Measurements from ENCODE around the gene SCML1. TPM values are rescaled to one million over a fixed set of nuclear protein-coding genes. Genes with fewer than 3 reads are reported as not detected.

SCML1 gene
- total and polyA plus RNA-seq, 2 of the 4 experiments (the other 2 are of a cell fraction) = 4.1 to 12.2 TPM

GRCh38 chrX:17713288-17713687 lies 24.0 kb upstream of the SCML1 start:
- no peak overlapping the region for H3K4ac ChIP-seq (ENCODE audit: low read depth, low read length)
- H3K4me3 ChIP-seq (ENCODE audit: insufficient read depth, low read depth, low read length) = no peak overlapping the region
- H2BK120ac ChIP-seq (ENCODE audit: low read depth, low read length) = no peak overlapping the region
- H3K4me2 ChIP-seq (ENCODE audit: low read depth, low read length) = no peak overlapping the region
- DNase-seq = no peak
- H3K36me3 ChIP-seq (ENCODE audit: control insufficient read depth, insufficient read depth, low read length) = no peaks in the 10 kb centered on the region
- H3K56ac ChIP-seq (ENCODE audit: extremely low read depth, insufficient read depth, low read length) = no peak overlapping the region
- no peak overlapping the region for H4K8ac ChIP-seq (ENCODE audit: low read depth in 2 of 2, low read length in 2 of 2)
- no peak overlapping the region for H2BK5ac ChIP-seq (ENCODE audit: low read depth, low read length, poor library complexity, severe bottlenecking)
- no peaks in the 10 kb centered on the region for H3K79me1 ChIP-seq (ENCODE audit: low read depth in 1 of 2, low read length in 2 of 2)
- H4K20me1 ChIP-seq (ENCODE audit: insufficient read depth, low read length) = no peaks in the 10 kb centered on the region
- H3K23ac ChIP-seq (ENCODE audit: low read depth, low read length) = no peak overlapping the region
- no TSS peak for BruUV-seq (replicated peaks)
- H3K9me3 ChIP-seq (ENCODE audit: control insufficient read depth, insufficient read depth, low read length) = no peaks in the 10 kb centered on the region
- no peak overlapping the region for H2AFZ ChIP-seq (replicated peaks; ENCODE audit: low read length, poor library complexity)
- H2BK15ac ChIP-seq (ENCODE audit: low read depth, low read length) = no peak overlapping the region
- no peak overlapping the region for H3K14ac ChIP-seq (replicated peaks; ENCODE audit: low read depth, low read length)
- POLR2A ChIA-PET (ENCODE audit: unreplicated experiment) = no interaction called here
- dilution Hi-C loops (cut with HindIII; ENCODE audit: low sequenced_read_pairs, unreplicated experiment) = no loop called here
- H3K18ac ChIP-seq (ENCODE audit: low read depth, low read length) = no peak overlapping the region
- H4K91ac ChIP-seq (ENCODE audit: insufficient read depth, low read depth, low read length) = no peak overlapping the region
- no peak overlapping the region for H2AK9ac ChIP-seq (replicated peaks; ENCODE audit: low read depth, low read length, poor library complexity)
- TF ChIP-seq NFE2L2 (IDR thresholded peaks at IDR 0.05; ENCODE audit: low read depth, low read length) (no peak), BHLHE40 (IDR thresholded peaks at IDR 0.05; ENCODE audit: low read depth, low read length) (no peak), POLR2A (IDR thresholded peaks at IDR 0.05; ENCODE audit: low read depth, low read length) (no peak)
- H2BK20ac ChIP-seq (ENCODE audit: low read depth, low read length) = no peak overlapping the region
- no peak overlapping the region for H2AK5ac ChIP-seq (ENCODE audit: low read depth, low read length)
- H4K5ac ChIP-seq (ENCODE audit: low read depth, low read length) = no peak overlapping the region
- in situ Hi-C loops (cut with MboI; ENCODE audit: low sequenced_read_pairs) = no loop called here
- ATAC-seq (ENCODE audit: low read depth) = no peak
- H3K9ac ChIP-seq (ENCODE audit: low read depth, low read length) = no peak overlapping the region
- no peaks in the 10 kb centered on the region for H3K9me1 ChIP-seq (ENCODE audit: insufficient read depth, low read length)
- no peaks in the 10 kb centered on the region for H3K4me1 ChIP-seq (ENCODE audit: control insufficient read depth, insufficient read depth, low read length)
- no peak overlapping the region for H3K27ac ChIP-seq (ENCODE audit: insufficient read depth, low read length)
- no CpG with 5 or more reads among the region's 2 CpGs for WGBS, 2 experiments (ENCODE audit: extremely low coverage in 2 of 2, insufficient read length in 1 of 2)
- peaks cover 1% of the 10 kb centered on the region for H3K27me3 ChIP-seq (ENCODE audit: control insufficient read depth, insufficient read depth, low read length)
- intact Hi-C loops (cut with micrococcal nuclease) = no loop called here
- CTCF ChIA-PET = interaction anchor here (0.6 kb wide), 1 partner anchor 10 kb away, joined by 3 read pairs; no protein-coding TSS in a partner anchor

Data from IMR-90 (cell line).